8988T (cell line): Measurements from ENCODE around the gene LAMA5.
A peak's percentile ranks its signal among the peaks of the same experiment; 100 is the strongest.

ENCODE experiments used
- DNase-seq: peaks from one replicate; pipeline ENCODE4 v3.0.0; 2011

The LAMA5 gene

DNA sequence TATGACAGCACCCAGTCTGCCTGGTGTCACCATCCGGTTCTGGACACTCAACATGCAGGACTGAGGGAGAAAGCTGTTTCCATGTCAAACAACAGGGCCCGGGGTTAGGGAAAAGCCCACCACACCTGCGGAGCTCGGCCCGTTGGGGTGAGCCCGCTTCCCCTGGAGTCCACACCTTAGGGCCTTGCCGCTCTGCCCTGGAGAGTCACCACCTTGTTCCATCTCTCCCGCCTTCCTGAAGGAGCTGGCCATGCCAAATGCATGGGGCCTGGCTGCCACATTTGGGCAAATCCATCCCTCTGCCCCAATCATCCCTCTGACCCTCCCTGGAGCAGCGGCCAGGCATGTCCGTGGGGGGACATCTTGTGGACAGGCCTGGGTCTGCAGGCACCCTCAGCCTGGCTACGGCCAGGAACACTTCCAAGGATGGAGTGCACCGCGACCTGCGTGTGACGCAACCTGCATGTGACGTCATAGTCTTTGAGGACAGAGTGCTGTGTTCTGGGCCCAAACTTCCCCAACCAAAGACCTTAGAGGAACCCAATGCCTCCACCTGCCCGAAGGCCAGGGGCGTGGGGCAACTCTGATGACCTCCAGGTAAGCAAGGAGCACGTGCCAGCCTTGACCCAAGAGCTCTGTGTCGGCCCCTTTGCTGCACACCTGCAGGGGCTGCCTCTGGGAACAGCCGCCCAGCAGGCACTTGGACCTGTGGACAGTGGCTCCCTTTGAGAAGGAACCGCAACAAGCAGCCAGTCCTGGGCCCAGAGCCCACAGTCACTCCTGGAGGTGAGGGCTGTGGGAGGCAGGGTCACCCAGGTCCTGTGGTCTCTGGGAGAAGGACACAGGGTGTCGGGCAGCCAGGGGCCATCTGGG, 38.2 kb upstream of the LAMA5 start:
- peak; percentile 93 for DNase-seq

DNA sequence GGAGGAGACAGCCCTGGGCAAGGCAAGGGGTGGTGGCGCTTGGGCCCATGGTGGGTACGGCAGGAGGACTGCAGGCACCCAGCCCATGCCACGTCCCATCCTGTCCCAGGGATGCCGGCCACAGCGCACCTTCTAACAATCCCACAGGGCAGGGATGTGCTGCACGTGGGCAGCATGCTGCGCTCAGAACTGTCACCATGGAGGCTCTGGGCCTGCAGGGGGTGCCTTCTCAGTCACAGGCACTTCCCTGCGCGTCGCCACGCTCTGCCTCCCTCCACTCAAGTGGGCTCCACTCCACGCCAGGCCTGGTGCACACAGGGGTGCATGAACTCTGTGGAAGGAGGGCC, 37.6 kb upstream of the LAMA5 start:
- DNase-seq, result no peak

DNA sequence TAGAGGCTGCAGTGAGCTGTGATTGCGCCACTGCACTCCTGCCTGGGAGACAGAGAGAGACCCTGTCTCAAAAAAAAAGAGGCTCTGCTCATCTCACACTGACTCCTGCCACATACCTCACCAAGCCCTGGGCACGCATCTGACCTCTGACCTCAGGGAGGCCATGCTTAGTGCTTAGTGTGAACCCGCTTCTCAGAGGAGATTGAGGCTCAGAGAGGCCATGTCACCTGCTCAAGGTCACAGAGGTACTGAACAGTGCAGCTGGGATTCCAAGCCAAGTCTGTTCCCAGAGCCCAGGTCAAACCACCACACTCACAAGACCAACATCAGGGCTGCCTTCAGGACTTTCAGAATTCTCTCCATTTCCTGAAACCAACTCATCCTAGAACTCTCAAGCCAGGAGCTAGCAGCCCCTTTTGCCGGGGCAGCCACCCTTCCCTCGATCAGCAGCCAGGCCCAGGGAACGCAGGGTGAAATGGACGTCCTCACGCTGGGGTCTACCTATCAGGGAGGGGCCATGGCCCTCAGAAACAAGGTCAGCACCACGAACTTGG, 37.1 kb upstream of the LAMA5 start:
- DNase-seq, result no peak

DNA sequence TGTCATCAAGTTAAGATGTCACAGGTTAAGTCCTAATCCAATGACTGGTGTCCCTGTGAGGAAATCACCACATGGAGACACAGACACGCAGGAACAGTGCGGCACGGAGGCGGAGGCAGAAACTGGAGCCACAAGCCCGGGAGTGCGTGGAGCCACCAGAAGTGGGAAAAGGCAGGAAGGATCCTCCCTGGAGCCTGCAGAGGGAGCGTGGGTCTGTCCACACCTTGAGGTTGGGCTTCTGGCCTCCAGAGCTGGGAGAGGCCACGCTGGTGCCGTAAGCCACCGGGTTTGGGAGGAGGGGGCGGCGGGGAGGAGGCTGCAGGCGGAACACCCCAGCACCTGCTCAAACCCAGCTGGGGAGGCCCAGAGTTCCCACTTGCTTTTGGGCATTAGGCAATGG, 36.2 kb upstream of the LAMA5 start:
- DNase-seq, result no peak

DNA sequence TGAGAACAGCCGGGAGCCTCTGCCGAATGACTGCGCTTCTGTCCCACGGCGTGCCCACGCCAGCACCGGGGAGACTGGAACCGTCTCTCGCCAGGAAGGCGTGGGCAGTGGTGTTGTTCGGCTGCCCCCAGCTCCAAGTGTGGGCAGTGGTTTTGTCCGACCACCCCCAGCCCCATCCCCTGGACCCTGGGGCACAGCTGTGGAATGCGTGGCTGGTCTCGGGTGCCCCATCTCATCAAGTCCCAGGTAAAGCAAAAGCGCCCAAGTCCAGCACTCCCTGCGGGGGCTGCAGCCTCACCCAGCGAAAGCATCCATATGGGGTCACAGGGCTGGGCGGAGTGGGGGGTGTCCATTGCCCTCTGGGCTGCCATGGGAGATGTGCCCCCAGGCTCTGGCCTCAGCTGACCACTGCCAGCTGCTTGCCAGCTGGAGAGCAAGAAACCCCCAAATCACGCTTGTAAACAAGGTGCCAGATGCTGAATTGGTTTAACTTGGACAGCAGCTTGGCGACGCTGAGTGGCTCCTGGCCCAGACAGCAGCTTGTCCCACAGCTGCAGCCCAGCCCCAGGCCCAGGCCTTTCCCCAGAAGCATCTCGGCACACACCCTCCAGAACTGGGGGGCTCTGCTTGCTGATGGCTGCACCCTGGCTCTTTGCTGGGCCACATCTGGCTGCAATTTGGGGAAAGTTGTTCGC, 35.5 kb upstream of the LAMA5 start:
- DNase-seq, result no peak

DNA sequence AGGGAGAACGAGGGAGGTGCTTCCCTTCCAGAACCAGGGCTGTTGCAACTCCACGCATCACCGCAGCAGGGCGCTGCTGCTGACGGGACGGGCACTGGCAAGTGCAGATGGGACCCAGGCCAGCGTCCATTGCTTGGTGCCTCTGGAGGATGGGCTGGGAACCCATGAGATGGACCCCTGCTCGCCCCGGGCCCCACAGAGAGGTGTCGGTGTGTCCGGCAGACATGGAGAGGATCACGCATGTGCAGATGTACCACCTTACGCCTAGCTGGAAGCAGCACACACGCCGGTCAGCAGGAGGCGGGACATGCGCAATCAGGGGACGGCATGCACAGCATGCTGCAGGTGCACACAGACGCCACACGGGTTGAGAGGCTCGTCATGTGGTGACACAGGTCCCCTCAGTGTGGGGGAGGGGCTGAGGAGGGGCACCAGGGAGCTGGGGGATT, 34.2 kb upstream of the LAMA5 start:
- DNase-seq, result no peak

DNA sequence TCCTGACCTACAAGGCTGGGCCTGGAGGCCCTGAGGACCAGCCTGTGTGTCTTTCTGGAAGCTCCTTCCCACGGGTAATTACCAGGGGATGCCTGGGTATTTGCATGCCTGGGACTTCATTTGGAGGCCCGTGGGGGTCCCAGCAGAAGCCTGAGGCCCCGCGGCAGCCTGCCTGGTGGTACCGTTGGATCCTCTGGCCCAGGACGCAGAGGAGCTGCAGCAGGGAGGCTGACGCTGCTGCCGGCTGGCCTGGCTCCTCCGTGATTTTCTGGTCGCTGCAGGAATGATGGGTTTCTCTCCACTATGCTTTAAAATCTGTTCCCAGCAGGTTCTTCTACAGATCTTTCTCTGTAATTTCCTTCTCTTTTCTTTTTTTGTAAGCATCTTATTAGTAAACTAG, 33.4 kb upstream of the LAMA5 start:
- no peak for DNase-seq

DNA sequence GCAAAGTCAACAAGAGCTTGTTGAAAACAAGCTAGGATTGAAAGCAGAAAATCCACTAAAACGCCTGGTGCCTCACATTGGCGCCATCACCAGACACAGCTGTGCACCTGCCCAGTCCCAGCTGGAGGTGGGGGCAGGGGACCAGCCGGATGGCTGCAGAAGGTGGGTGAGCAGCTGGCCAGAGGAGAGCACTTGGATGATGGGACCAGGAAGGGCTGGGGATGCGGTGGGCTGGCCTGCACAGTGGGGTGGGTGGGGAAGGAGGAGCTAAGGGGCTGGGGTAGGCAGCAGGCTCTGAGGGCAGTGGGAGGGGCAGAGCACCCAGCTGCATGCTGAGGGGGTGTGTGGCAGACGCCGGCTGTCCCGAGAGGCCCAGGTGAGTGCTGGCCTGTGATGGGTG, 32.9 kb upstream of the LAMA5 start:
- DNase-seq, result no peak

DNA sequence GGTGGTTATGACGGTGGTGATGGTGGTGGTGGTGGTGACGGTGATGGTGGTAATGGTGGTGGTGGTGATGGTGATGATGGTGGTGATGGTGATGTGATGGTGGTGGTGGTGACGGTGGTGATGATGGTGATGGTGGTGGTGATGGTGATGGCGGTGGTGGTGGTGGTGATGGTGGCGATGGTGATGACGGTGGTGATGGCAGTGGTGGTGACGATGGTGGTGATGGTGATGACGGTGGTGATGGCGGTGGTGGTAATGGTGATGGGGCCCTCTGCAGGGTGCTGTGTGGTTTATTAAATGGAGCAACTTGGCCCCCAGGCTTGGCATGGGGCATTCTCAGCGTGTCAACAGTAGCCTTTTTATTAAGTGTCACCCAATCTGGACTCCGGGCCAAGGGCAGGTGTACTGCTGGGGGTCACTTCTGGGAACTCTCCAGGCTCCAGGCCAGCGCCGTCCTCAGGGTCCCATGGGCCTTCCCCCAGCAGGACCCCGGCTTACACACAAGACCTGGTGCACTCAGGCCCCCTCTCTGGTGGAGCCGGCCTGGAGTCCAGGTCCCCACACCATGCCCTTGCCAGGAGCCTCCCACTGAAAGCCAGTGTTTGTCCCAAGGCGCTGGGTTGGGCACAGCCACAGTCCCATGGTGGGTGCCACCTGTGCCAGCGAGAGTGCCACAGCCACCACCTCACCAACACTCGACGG, 31.2 kb upstream of the LAMA5 start:
- DNase-seq, result no peak

DNA sequence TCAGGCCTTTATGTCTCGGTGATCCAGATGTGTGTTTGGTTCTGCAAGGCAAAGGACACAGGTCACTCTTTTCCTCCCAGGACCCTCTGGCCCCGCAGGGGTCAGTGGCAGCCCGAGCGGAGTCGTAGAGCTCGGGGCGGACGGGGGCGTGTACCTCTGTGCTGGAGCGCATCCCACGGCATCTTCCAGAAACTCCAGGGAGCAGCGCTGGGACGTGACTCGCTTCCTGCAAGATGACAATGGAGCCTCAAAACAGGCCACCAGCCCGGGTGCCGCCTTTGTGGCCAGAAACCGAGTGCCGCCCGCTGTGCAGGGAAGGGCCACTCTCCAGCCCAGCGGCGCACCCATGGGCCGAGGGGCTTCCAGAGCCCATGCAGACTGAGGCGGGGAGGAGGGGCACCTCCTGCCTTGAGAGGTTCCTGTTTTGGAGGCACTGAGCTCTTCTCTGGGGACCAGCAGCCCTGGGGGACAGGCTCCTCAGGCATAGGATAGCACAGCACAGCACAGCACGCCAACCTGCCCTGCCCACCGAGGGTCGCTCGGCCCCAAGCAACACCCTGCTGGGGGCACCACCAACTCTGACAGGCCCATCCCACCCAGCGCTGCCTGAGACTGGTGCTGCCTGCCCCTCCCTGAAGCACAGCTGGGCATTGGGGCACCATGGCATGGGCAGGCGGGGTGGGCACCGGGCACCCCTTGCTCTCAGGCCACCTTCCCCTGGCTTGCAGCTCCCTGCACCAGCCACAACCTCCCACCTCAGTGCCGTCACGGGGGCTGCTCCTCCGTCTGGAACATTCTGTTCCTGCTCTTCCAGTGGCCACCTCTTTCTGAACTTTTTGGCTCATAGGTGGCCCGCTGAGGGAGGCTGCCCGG, 29.5 kb upstream of the LAMA5 start:
- DNase-seq, result no peak

DNA sequence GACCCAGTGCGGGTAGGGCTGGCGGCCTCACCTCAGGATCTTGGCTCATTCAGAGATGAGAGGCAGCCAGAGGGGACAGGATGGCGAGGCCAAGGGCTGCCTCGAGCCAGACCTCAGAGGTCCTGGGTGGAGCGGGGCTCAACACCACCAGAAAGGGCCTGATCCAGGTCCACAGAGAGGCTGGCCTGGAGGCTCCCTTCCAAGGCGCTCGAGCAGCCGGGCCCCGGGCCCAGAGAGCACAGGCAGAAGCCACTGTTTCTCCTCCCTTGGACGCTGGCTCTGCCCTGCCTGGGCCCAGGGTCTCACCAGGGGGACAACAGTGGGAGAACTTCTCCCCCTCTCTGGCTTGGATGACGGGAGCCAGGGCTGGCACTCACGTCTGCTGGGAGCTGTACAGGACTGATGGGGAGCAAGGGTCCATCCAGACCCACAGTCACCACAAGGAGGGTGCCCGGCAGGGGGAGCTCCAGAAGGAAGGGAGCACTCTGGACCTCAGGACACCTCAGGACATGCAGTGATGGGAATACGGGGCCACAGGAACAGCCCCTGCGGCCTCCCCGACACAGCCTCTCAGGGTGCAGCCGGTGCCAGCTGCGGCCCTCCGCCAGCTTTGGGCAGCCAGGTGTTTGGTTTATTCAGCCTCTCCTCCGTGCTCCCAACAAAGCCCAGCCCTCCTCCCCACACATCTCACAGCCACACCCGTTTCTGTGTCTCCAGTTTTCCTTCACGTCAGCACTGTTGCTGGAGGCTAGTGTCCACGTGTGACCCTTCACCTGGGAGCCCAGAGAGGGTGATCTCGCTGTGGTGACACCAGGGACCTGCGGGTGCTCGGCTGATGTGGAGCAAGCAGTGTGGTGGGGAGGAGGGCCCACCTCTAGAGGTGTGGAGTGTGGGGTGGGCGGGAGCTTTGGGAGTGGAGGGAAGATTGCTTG, 28.5 kb upstream of the LAMA5 start:
- no peak for DNase-seq

DNA sequence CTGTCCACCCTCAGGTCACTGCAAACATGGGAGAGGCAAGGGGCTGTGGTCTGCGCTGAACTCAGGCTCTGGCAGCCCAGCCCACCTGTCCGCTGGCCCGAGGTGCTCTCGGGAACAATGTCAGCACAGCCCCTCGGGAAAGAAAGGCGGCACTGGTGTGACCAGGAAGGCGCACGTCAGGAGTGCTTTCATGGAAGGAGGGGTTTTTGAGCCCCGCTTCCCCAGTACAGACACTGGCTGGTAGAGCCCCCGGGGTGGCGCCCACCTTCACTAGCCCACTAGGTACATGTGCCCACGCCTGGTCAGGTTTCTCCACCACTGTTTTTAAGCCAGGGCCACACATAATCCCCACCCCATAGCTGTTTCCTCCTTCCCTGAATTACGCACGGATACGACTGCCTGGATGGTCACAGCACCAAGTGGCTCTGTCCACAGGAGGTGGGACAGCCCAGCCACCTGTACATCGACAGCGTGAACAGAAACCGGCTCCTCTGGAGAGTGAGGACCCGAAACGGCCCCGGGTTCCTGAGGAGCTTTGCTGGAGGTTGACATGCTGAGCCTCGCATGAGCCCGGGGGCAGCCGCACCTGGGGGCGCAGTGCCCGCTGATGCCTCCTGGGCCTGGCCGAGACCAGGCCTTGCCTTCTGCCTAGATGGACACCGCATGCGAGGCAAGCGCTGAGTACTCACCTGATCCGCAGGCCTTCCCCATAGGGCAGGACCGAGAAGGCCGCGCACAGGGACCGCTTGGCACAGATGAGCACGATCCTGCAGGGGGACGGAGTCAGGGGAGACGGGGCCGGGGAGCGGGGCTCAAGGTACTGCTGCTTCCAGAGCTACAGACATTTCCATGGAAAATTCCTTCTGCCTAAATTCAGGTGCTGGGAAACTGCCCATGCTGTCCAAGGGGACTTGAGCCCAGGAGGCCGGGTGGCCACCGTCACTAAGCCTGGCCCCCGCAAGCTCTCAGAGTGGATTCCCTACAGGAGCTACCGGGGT, 27.4 kb upstream of the LAMA5 start:
- DNase-seq, result no peak

DNA sequence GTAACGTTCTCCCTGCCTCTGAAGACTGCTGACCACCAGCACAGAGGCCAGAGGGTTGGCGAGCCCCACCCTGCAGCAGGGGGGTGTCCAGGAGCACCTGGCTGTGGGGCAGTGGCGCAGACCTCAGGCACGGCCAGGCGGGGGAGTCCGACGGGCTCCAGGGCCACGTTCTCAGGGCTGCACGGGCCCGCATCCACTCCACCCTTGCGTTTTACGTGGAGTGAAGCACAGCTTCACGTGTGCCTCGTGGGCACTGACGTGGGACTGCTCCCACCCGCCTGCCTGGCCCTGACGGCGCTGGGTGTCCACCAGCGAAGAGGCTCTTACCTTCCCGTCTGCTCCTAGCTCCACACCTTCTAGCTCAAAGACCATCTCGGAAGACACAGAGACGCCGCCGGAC, 26.7 kb upstream of the LAMA5 start:
- no peak for DNase-seq

DNA sequence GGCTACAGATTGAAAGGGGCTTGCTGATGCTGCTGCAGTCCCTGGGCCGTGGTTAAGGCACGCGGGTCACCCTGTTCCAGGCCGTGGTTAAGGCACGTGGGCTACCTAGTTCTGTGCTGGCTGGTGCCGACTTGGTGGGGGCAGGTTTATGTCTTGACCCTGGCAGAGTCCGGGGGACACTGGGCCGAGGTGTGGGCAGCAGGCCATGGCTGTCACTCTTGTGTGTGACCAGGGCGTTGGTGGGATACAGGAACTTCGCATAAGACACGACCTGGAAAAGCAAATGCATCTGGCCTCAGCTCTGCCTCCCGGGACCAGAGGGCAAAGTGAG, 26.2 kb upstream of the LAMA5 start:
- no peak for DNase-seq

DNA sequence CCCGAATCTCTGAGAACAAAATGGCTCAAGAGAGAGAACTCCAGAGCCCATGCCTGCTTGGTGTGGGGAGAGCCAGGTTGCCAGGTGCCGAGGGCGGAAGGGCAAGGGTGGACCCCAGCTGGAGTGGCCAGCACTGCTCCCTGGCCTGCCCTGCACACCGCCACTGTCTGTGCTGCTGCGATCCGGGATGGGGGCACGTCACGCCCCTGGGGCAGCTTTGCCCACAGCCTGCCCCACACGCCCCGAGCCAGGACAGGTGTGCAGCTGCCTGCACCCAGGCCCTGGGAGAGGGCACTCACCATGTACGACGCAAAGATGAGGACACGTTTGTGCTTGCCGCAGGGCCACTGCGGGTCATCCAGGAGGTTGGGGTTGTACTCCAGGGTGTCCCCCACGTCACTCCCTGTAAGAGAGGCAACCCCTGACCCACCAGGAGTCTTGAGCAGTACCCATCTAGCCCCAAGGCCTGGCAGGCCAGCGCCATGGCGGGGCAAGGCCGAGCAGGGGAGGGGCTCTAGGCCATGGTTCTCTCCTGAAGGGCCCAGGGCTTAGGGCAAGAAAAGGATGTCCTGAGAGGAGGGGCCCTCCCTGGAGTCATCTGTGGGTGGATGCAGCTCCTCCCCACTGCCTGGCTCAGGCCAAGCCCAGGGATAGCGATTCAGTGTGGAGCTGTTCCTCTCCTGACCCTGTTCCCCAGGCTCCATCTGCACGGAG, 25.7 kb upstream of the LAMA5 start:
- DNase-seq, result no peak

DNA sequence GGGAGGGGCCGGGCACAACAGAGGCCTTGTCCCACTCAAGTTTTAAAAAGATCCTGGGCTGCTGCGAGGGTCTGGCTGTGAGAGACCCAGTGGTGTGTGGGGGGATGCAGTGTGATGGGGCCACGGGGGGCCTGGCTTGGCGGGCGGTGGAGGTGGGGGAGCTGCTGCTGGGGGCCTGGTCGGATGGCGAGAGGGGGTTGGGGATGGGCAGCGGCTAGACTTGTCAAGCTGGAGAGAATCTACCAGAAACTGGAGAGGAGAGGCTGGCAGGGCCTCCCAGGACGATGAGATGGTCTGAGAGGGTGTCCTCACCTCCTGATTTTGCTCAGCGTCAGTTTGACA, 24.9 kb upstream of the LAMA5 start:
- DNase-seq, result no peak

DNA sequence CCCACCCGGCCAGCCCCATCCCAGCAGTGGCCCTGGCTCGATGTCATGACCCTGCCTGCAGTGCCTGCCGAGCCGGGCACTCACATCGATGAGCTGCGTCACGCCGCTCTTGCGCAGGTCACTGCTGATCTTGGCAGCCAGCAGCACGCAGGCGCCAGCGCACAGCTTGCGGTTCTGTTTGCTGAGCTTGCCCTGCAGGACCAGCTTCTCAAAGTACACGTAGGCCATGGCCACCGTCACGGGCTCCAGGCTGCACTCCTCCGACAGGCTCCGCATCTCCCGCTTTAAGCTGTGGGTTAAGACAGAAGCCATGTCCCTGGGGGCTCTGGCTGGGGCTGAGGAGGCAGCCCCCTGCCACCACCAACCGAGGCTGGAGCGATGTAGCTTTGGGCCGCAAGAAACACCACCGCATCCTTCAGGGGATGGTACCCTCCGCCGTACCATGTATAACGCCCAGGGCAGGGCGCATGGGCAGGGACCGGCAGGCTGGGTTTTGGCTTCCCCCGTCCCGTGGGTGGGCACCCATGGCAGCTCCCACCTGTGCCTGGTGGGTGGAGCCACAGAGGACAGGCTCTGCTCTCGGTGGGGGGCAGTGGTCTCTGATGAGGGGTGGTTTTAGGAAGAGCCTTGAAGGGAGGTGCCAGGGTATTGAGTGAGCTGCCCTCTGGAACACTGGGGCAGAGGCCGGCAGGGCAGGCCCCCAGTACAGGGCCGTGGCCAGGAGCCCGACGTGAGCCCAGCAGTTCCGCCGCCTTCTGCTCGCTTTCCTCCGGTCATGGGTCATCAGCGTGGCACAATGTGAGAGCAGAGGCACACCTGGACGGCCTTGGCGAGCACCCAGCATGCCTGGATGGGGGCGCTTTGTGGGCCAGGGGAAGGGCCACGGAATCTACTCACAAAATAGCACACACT, 24.3 kb upstream of the LAMA5 start:
- DNase-seq, result no peak

DNA sequence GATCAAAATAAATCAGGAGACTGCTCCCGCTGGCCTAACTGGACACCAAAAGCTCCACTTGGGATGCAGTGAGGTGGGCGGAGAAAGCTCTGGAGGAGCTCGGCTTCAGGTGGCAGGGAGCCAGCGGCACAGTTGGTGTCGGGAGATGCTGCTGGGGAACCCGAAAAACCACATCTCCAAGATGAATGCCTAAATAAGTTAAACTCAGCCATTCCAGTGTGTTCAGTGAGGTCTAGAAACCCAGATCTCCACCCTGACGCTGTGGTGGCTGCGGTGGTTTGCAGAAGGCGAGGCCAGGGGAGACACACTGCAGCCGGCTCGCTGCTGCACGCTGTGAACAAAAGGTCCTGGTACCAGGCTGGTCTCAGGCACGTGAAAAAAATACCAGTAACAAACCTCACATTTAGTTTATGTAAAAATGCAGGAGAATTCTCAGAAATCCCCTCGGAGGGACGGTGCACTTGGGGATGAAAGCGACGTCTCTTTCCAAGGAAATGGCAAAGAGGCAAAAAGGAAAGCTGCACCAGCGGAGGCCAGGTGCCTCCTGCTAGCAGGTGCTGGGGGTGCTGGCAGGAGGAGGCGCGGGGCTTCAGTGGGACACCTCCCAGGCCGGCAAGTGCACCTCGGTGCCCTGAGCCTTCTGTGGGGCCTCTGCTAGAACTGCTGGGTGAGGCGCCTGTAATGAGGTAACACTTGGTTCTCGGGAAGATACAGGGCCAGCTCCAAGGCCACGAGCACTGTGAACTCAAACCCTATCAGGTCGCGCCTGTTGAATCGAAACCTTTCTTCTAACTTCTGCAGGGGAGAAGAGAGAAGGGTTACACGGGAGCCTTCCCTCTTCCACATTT, 23.4 kb upstream of the LAMA5 start:
- DNase-seq, result no peak
